HG02642 (cell line): ENCODE data around the gene SLCO1C1.
"Not testable (repeated sequence)": the region's sequence is repeated elsewhere in the genome, so short reads cannot be mapped to it uniquely, and the experiment has no call there.

ENCODE experiments used
- ATAC-seq: cut with Tn5 transposase; IDR thresholded peaks from one replicate; pipeline ENCODE4 v1.9.1; 2021; ENCODE audit warnings: mild to moderate bottlenecking; ENCODE audit not compliant: unreplicated experiment, poor library complexity

Gene SLCO1C1

GRCh38 chr12:20695232-20695631, at the start of gene SLCO1C1:
SLCO1C1 (plus strand) TSS chr12:20695332; CDS start chr12:20699577, 4,245 bp downstream.
- no peak for ATAC-seq

GRCh38 chr12:20646239-20646827, 48.8 kb upstream of the SLCO1C1 start:
- no peak for ATAC-seq

- no peak for ATAC-seq
These were observed 41.3 kb upstream of the SLCO1C1 start for GRCh38 chr12:20653871-20654270.

- ATAC-seq = no peak
These were observed 38.5 kb upstream of the SLCO1C1 start for GRCh38 chr12:20656600-20656999.

- no peak for ATAC-seq
These were observed 37.6 kb upstream of the SLCO1C1 start for GRCh38 chr12:20657496-20657895.

- ATAC-seq = no peak
These were observed 13.8 kb upstream of the SLCO1C1 start for GRCh38 chr12:20681334-20681733.

- ATAC-seq = no peak
These were observed 1.2 kb downstream of the SLCO1C1 start for GRCh38 chr12:20696181-20696905.

- no peak for ATAC-seq
These were observed 6.0 kb downstream of the SLCO1C1 start for GRCh38 chr12:20701106-20701505.

- no peak for ATAC-seq
These were observed 9.7 kb downstream of the SLCO1C1 start for GRCh38 chr12:20704860-20705259.

- no peak for ATAC-seq
These were observed 16.7 kb downstream of the SLCO1C1 start for GRCh38 chr12:20711846-20712245.

GRCh38 chr12:20716037-20716436, 20.9 kb downstream of the SLCO1C1 start:
- ATAC-seq = no peak

- ATAC-seq = no peak
These were observed 21.9 kb downstream of the SLCO1C1 start for GRCh38 chr12:20716985-20717384.

- no peak for ATAC-seq
These were observed 23.2 kb downstream of the SLCO1C1 start for GRCh38 chr12:20718294-20718693.

- no peak for ATAC-seq
These were observed 27.0 kb downstream of the SLCO1C1 start for GRCh38 chr12:20722142-20722541.

- no peak for ATAC-seq
These were observed 36.1 kb downstream of the SLCO1C1 start for GRCh38 chr12:20731274-20731673.

- ATAC-seq = no peak
These were observed 45.8 kb downstream of the SLCO1C1 start for GRCh38 chr12:20740972-20741371.

GRCh38 chr12:20748198-20748597, 53.1 kb downstream of the SLCO1C1 start:
- no peak for ATAC-seq

- no peak for ATAC-seq
These were observed 55.9 kb downstream of the SLCO1C1 start for GRCh38 chr12:20751046-20751445.

- no peak for ATAC-seq
These were observed 82.3 kb downstream of the SLCO1C1 start for GRCh38 chr12:20777420-20777819.

GRCh38 chr12:20778969-20779368, 83.8 kb downstream of the SLCO1C1 start:
- no peak for ATAC-seq

GRCh38 chr12:20779971-20780370, 84.8 kb downstream of the SLCO1C1 start:
- not testable (repeated sequence) for ATAC-seq

GRCh38 chr12:20783796-20784357, 88.7 kb downstream of the SLCO1C1 start:
- not testable (repeated sequence) for ATAC-seq
